ENCODE data around the gene RFTN2.

The RFTN2 gene

GRCh38 chr2:197548582-197548981 lies 126.8 kb downstream of the RFTN2 start:
- DNase-seq (ENCODE audit: low spot score): no peak

- no peak for DNase-seq (ENCODE audit: low spot score)
Observed at GRCh38 chr2:197547163-197547900, 128.1 kb downstream of the RFTN2 start.

- no peak for DNase-seq (ENCODE audit: low spot score)
Observed at GRCh38 chr2:197543206-197543605, 132.2 kb downstream of the RFTN2 start.

DNA sequence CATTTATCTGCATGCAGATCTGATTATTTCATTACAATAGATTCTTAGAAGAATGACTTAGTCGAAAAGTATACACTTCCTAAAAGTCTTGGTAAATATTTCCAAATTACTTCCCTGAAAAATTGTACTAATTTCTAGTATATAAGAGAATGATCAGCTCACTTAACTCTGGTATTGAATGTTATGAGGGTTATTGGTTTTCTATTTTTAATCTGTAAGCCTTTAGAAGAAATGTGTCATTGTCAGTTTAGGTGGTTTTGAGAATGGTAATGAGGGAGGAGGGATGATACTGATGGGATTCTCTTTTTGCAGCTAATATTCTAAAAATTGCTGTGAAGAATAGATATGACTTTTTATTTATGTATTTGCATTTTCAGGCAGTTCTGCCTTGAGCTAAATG lies 135.7 kb downstream of the RFTN2 start:
- no peak for DNase-seq (ENCODE audit: low spot score)

GRCh38 chr2:197538412-197538811 lies 137.0 kb downstream of the RFTN2 start:
- DNase-seq (ENCODE audit: low spot score): no peak
